ENCODE results near the gene SMIM35.

SMIM35 gene

GRCh38 chr11:118082880-118083552 lies 3.7 kb downstream of the SMIM35 start:
- in situ Hi-C loops (cut with MboI; ENCODE audit: low sequenced_read_pairs) = no loop called here

GRCh38 chr11:118081241-118081958 lies 5.4 kb downstream of the SMIM35 start:
- in situ Hi-C loops (cut with MboI; ENCODE audit: low sequenced_read_pairs) = no loop called here

DNA sequence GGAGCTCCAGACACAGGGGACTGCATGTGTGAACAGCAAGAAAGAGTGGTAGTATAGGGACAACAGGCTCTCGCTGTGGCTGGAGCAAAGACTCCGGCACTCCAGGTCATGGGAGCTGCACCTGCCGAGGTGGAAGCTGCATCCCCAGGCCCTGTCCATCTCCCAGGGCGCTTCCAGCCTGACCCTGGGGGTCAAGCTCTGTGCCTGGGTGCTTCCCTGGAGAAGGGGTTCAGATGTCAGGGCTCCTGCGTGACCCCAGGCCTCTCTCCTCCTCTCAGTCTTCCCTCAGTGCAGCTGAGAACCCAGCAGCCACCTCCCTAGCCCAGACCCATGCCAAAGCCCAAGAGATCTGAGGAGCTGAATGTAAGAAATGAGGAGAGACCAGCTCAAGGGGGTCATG lies 6.5 kb downstream of the SMIM35 start:
- in situ Hi-C loops (cut with MboI; ENCODE audit: low sequenced_read_pairs) = no loop called here

DNA sequence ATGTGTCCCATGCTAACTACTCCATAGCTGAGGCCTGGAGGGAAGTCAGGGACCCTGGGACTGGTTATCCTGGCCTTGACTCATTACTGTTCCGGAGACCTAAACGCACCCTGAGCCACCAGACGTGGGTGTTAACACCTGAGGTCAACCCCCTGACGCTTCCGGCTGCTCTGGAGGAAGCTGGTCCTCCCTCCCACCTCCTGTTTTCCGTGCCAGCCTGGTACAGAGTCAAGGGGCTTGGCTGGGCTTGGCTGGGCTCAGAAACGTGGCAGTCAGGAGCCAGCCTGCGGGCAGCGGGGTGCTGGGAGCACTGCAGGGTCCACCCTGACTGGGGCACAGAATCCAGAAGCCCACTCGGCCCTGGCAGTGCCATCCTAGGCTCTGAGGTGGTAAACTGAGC lies 7.3 kb downstream of the SMIM35 start:
- in situ Hi-C loops (cut with MboI; ENCODE audit: low sequenced_read_pairs) = no loop called here

DNA sequence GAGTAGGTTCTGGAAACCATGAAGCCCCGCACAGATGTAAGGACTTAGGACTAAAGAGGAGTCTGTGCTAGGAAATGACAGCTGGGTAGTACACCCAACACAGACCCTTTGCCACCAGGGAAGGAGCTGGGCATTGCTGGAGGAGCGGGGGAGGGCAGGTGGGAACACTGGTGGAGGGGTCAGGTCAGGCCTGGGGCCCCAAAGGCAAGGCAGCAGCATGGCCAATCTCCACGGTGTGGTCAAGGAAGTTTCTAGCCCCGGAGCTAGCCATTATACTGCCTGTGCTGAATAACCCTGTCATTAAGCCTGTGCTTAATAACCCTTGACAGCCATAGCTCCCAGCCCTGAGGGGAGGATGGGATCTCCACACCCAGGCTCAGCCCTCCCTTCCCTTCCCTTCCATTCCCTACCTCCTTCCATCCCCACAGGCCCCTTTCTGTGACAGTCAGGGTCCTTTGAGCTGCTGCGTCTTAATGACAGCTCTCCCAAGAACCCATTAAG lies 7.8 kb downstream of the SMIM35 start:
- in situ Hi-C loops (cut with MboI; ENCODE audit: low sequenced_read_pairs) = no loop called here

GRCh38 chr11:118076754-118077281 lies 9.9 kb downstream of the SMIM35 start, which contains the start of gene TMPRSS4:
Gene TMPRSS4 (plus strand): TSS chr11:118077078. CDS start chr11:118077303, 225 bp downstream.
- in situ Hi-C loops (cut with MboI; ENCODE audit: low sequenced_read_pairs) = no loop called here

GRCh38 chr11:118074785-118075184 lies 12.0 kb downstream of the SMIM35 start:
- in situ Hi-C loops (cut with MboI; ENCODE audit: low sequenced_read_pairs) = loop anchor here (25.0 kb wide), 2 partner anchors 237 to 637 kb away; no protein-coding TSS in a partner anchor

- in situ Hi-C loops (cut with MboI; ENCODE audit: low sequenced_read_pairs) = loop anchor here (25.0 kb wide), 2 partner anchors 237 to 637 kb away; no protein-coding TSS in a partner anchor
Measured at GRCh38 chr11:118074091-118074685, 12.6 kb downstream of the SMIM35 start.

DNA sequence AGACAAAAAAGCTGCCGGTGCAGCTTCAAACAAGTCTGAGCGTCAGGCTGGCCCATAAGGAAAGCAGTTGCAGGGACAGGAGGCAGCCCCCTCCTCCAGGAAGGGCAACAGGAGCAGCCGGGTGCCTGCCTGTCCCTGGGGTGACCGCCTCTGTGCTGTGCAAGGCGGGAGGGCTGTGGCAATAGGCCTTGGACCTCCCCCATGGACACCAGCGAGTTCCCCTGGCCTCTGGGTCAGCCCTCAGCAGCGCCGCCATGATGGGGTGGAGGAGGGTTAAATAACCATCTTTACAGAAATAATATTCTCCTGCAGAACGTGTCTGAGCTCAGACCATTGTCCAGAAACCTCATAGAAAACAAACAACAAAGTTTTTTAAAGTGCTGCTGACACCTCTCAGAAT lies 13.2 kb downstream of the SMIM35 start:
- in situ Hi-C loops (cut with MboI; ENCODE audit: low sequenced_read_pairs) = loop anchor here (25.0 kb wide), 2 partner anchors 236 to 636 kb away; no protein-coding TSS in a partner anchor

GRCh38 chr11:118071416-118072030 lies 15.2 kb downstream of the SMIM35 start:
- in situ Hi-C loops (cut with MboI; ENCODE audit: low sequenced_read_pairs) = loop anchor here (25.0 kb wide), 2 partner anchors 234 to 634 kb away; no protein-coding TSS in a partner anchor

DNA sequence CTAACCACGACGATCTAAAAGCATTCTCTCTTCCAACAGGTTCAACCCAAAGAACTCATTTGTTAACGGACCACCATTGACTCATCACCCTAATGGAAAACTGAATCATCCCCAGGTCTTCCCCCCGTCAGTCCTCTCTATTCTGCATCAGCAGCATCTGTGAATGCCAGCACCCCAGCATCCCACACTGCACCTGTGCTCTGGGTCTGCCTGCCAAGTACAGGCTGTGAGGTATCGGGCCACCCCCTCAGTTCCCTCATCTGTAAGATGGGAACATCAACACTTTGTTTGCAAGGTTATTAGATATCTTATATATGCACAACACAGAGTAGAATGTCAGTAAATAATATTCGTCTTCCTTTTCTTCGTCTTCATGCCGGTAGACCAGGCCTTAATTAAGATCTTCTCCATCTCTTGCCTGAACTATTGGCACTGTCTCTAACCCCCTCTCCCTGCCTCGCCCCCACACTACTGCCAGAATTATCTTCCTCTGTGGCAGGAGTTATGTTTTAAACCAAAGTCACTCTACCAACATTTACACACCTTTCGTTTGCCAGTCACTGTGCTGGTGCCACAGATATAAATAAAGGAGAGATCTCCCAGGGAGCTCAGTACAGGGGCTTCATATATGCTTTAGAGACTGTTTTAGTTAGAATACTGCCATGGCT lies 17.7 kb downstream of the SMIM35 start:
- in situ Hi-C loops (cut with MboI; ENCODE audit: low sequenced_read_pairs) = loop anchor here (25.0 kb wide), 2 partner anchors 232 to 632 kb away; no protein-coding TSS in a partner anchor

- in situ Hi-C loops (cut with MboI; ENCODE audit: low sequenced_read_pairs) = loop anchor here (25.0 kb wide), 2 partner anchors 231 to 631 kb away; no protein-coding TSS in a partner anchor
Measured at GRCh38 chr11:118068206-118068944, 18.4 kb downstream of the SMIM35 start.

GRCh38 chr11:118067006-118067405 lies 19.8 kb downstream of the SMIM35 start:
- in situ Hi-C loops (cut with MboI; ENCODE audit: low sequenced_read_pairs) = loop anchor here (25.0 kb wide), 2 partner anchors 230 to 630 kb away; no protein-coding TSS in a partner anchor

DNA sequence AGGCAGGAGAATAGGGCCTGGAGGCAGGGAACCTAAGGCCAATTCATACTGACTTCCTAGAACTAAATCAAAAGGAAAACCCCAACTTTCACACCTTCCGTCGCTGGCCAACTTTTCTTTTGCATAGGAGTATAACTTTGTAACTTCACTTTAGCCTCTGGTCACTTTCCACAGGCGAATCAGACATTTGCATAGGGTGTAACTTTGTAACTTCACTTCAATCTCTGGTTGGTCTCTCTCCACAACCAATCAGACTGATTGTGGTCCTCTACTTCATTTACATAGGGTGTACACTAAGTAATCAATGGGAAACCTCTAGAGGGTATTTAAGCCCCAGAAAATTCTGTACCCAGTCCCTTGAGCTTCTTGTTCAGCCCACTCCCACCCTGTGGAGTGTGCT lies 21.4 kb downstream of the SMIM35 start:
- in situ Hi-C loops (cut with MboI; ENCODE audit: low sequenced_read_pairs) = loop anchor here (25.0 kb wide), 2 partner anchors 228 to 628 kb away; no protein-coding TSS in a partner anchor

DNA sequence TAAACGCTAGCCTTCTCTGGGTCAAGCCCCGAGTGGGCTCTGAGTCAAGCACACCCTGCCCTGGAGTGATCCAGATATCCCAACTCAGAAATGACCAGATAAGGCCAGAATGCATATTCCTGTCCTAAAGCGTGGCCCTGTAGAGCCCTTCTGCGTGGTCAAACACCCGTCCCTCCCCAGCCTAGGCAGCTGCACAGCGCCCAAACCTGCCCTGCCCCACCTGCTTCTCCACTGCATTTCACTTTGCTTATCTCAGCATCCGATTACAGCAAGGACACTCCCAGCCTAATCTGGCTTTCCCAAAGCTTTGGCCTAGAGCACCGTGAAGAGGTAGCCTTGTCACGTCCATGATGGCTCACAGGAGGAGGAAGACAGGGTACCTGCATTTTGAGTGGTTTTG lies 21.8 kb downstream of the SMIM35 start:
- in situ Hi-C loops (cut with MboI; ENCODE audit: low sequenced_read_pairs) = loop anchor here (25.0 kb wide), 2 partner anchors 228 to 628 kb away; no protein-coding TSS in a partner anchor

DNA sequence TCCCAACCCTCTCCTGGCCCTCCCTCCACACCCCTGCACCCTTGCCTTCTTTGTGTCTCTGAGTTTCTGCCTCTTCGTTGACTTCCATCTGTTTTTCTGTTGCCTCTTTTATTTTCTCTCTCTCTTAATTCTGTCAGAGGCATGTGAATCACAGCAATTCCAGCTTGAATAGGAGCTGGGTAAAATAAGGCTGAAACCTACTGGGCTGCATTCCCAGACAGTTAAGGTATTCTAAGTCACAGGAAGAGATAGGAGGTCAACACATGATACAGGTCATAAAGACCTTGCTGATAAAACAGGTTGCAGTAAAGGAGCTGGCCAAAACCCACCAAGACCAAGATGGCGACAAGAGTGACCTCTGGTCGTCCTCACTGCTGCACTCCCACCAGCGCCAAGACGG lies 24.1 kb downstream of the SMIM35 start:
- in situ Hi-C loops (cut with MboI; ENCODE audit: low sequenced_read_pairs) = loop anchor here (25.0 kb wide), 2 partner anchors 225 to 625 kb away; no protein-coding TSS in a partner anchor

DNA sequence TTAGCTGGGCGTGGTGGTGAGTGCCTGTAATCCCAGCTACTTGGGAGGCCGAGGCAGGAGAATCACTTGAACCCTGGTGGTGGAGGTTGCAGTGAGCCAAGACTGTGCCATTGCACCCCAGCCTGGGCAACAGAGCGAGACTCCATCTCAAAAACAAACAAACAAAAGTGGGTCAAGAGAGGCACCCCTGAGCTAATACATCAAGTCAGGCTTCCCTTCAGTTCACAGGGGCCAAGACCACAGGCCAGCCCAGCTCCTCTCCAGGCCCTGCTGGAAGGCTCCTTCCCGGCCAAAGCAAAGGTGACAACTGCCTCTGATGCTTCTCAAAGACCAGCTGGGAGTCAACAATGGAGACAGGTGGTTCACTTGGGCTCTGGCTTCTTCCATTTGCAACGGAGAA lies 24.6 kb downstream of the SMIM35 start:
- in situ Hi-C loops (cut with MboI; ENCODE audit: low sequenced_read_pairs) = loop anchor here (25.0 kb wide), 2 partner anchors 225 to 625 kb away; no protein-coding TSS in a partner anchor

GRCh38 chr11:118061586-118062125 lies 25.1 kb downstream of the SMIM35 start:
- in situ Hi-C loops (cut with MboI; ENCODE audit: low sequenced_read_pairs) = loop anchor here (25.0 kb wide), 2 partner anchors 224 to 624 kb away; no protein-coding TSS in a partner anchor

All from HL-60/S4 treated with retinoic acid at 250 ng/mL for 4 days and 3 days (cell line).